Measurements from ENCODE around the gene ANKRD11. TPM values are rescaled to one million over a fixed set of nuclear protein-coding genes. Genes with fewer than 3 reads are reported as not detected.

The ANKRD11 gene
- total and polyA plus RNA-seq, 2 donors (not counting 3 experiments of a cell fraction or from before 2014, with no cell fraction given) = 55.8 to 191 TPM

- dilution Hi-C loops (cut with MboI; ENCODE audit: extremely low pct_ligation_motif_present, low sequenced_read_pairs) = no loop called here
- no peaks in the 10 kb centered on the region for H3K9me3 ChIP-seq (replicated peaks; ENCODE audit: control insufficient read depth, insufficient read depth, low read length)
- intact Hi-C loops (cut with micrococcal nuclease) = no loop called here
- TF ChIP-seq, protein P1, sequence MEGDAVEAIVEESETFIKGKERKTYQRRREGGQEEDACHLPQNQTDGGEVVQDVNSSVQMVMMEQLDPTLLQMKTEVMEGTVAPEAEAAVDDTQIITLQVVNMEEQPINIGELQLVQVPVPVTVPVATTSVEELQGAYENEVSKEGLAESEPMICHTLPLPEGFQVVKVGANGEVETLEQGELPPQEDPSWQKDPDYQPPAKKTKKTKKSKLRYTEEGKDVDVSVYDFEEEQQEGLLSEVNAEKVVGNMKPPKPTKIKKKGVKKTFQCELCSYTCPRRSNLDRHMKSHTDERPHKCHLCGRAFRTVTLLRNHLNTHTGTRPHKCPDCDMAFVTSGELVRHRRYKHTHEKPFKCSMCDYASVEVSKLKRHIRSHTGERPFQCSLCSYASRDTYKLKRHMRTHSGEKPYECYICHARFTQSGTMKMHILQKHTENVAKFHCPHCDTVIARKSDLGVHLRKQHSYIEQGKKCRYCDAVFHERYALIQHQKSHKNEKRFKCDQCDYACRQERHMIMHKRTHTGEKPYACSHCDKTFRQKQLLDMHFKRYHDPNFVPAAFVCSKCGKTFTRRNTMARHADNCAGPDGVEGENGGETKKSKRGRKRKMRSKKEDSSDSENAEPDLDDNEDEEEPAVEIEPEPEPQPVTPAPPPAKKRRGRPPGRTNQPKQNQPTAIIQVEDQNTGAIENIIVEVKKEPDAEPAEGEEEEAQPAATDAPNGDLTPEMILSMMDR (IDR thresholded peaks at IDR 0.05; ENCODE audit: extremely low read depth in 1 of 2, insufficient read depth in 1 of 2, low read depth in 1 of 2, low read length in 2 of 2) = no peak
- TF ChIP-seq GATA2 (IDR thresholded peaks at IDR 0.05; ENCODE audit: insufficient read depth, insufficient read length, low read depth, low read length) (no peak), FOS (IDR thresholded peaks at IDR 0.05; ENCODE audit: borderline replicate concordance, insufficient read depth, low read length) (no peak), JUN (IDR thresholded peaks at IDR 0.05; ENCODE audit: borderline replicate concordance, insufficient read depth, insufficient read length, low read depth) (no peak), POLR2AphosphoS5 (IDR thresholded peaks at IDR 0.05; ENCODE audit: insufficient read depth, low read depth, low read length) (no peak), EZH2 (IDR thresholded peaks at IDR 0.05; ENCODE audit: borderline replicate concordance, low read depth, low read length, severe bottlenecking) (no peak), MYC (IDR thresholded peaks at IDR 0.05; ENCODE audit: low read depth, low read length) (no peak), POLR2A (IDR thresholded peaks at IDR 0.05; ENCODE audit: low read depth, low read length) (no peak)
- TF ChIP-seq, protein P2, sequence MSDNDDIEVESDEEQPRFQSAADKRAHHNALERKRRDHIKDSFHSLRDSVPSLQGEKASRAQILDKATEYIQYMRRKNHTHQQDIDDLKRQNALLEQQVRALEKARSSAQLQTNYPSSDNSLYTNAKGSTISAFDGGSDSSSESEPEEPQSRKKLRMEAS (IDR thresholded peaks at IDR 0.05; ENCODE audit: insufficient read depth, insufficient read length) = no peak
- H3K9ac ChIP-seq (replicated peaks; ENCODE audit: extremely low read depth, insufficient read depth, low read length) = no peak overlapping the region
- H2AFZ ChIP-seq (ENCODE audit: low read depth, low read length) = no peak overlapping the region
- CTCF ChIA-PET = interaction anchor here (1.4 to 1.8 kb wide), 3 partner anchors 13 to 25 kb away, joined by 3 to 5 read pairs (median 4); no protein-coding TSS in a partner anchor
- POLR2A ChIA-PET = no interaction called here
- peaks cover 3% of the 10 kb centered on the region for H4K20me1 ChIP-seq (replicated peaks; ENCODE audit: control insufficient read depth, extremely low read depth, insufficient read depth, low read length)
- no peaks in the 10 kb centered on the region for H3K27me3 ChIP-seq (ENCODE audit: control insufficient read depth in 2 of 2, insufficient read depth in 2 of 2, low read length in 2 of 2)
- FAIRE-seq (peak; percentile 69), DNase-seq (ENCODE audit: low read depth, low spot score) (peak; percentile 62)
- no peak overlapping the region for H3K4me2 ChIP-seq (ENCODE audit: insufficient read depth, low read length)
- H3K79me2 ChIP-seq (ENCODE audit: control insufficient read depth, insufficient read depth, low read length) = peaks cover 88% of the 10 kb centered on the region
- H3K27ac ChIP-seq (ENCODE audit: insufficient read depth, low read depth, low read length) = peak overlapping the region; percentile 14
- no peak overlapping the region for H3K4me3 ChIP-seq (replicated peaks in 1 of 3; ENCODE audit: insufficient read depth in 1 of 3, low read depth in 1 of 3, low read length in 3 of 3)
- H3K9me1 ChIP-seq (replicated peaks; ENCODE audit: control insufficient read depth, extremely low read depth, insufficient read depth, low read length) = no peaks in the 10 kb centered on the region
- peaks cover 15% of the 10 kb centered on the region for H3K4me1 ChIP-seq (ENCODE audit: control insufficient read depth, extremely low read depth, insufficient read depth, low read length)
- no TSS peak for BruUV-seq (replicated peaks)
- H3K36me3 ChIP-seq (ENCODE audit: control insufficient read depth in 2 of 2, extremely low read depth in 1 of 2, insufficient read depth in 2 of 2, low read length in 2 of 2) = peaks cover 0 to 8% of the 10 kb centered on the region in 2 experiments
Measured at GRCh38 chr16:89395150-89396142, 94.9 kb downstream of the ANKRD11 start.
